Loucy (cell line): ENCODE results near the gene ZFAND3.

Experiments
- H2AFZ ChIP-seq: fragments of 200-600 bp; sonication (generic); 2 replicates; pipeline ENCODE4 v1.6.0; 2016; ENCODE audit warnings: antibody characterized with exemption, mild to moderate bottlenecking, low read length, moderate library complexity
- H3F3A ChIP-seq: fragments of 200-600 bp; 2 replicates; pipeline ENCODE4 v1.6.0; 2016; ENCODE audit warnings: antibody characterized with exemption, low read depth, mild to moderate bottlenecking
- H3K27me3 ChIP-seq: fragments of 200-600 bp; sonication (generic); 2 replicates; pipeline ENCODE4 v1.6.1; 2014; ENCODE audit warnings: low read length, mild to moderate bottlenecking; ENCODE audit not compliant: insufficient read depth, poor library complexity, severe bottlenecking
- H3K36me3 ChIP-seq: fragments of 200-600 bp; sonication (generic); 2 replicates; pipeline ENCODE4 v1.6.1; 2016; ENCODE audit warnings: low read length; ENCODE audit not compliant: insufficient read depth
- H3K4me1 ChIP-seq: fragments of 200-600 bp; sonication (generic); 2 replicates; pipeline ENCODE4 v1.5.1; 2014; ENCODE audit warnings: low read length, mild to moderate bottlenecking; ENCODE audit not compliant: insufficient read depth, poor library complexity, severe bottlenecking
- H3K4me2 ChIP-seq: fragments of 200-600 bp; sonication (generic); 2 replicates; pipeline ENCODE4 v1.6.0; 2014; ENCODE audit warnings: antibody characterized with exemption, low read length, low read depth, mild to moderate bottlenecking; ENCODE audit not compliant: poor library complexity, severe bottlenecking
- H3K4me3 ChIP-seq: fragments of 200-600 bp; sonication (generic); 2 replicates; pipeline ENCODE4 v1.5.1; 2014; ENCODE audit warnings: low read length, mild to moderate bottlenecking, mixed read lengths; ENCODE audit not compliant: poor library complexity, severe bottlenecking
- H3K79me2 ChIP-seq: fragments of 200-600 bp; sonication (generic); 2 replicates; pipeline ENCODE4 v1.6.1; 2014; ENCODE audit warnings: low read length; ENCODE audit not compliant: insufficient read depth
- H3K9ac ChIP-seq: fragments of 200-600 bp; sonication (generic); 2 replicates; pipeline ENCODE4 v1.6.0; 2014; ENCODE audit warnings: mild to moderate bottlenecking, low read depth, low read length, moderate library complexity; ENCODE audit not compliant: poor library complexity, severe bottlenecking
- H3K9me2 ChIP-seq: fragments of 200-600 bp; sonication (generic); replicated peaks from 2 replicates; pipeline ENCODE4 v1.6.1; 2016; ENCODE audit warnings: low read depth, low read length, mixed read lengths
- H3K9me3 ChIP-seq: fragments of 200-600 bp; sonication (generic); 2 replicates; pipeline ENCODE4 v1.6.1; 2014; ENCODE audit warnings: mild to moderate bottlenecking, antibody characterized with exemption, low read length, low read depth; ENCODE audit not compliant: insufficient read depth
- H4K20me1 ChIP-seq: fragments of 200-600 bp; sonication (generic); 2 replicates; pipeline ENCODE4 v1.6.0; 2014; ENCODE audit warnings: antibody characterized with exemption, low read length, mild to moderate bottlenecking; ENCODE audit not compliant: insufficient read depth, poor library complexity, severe bottlenecking
- EZH2phosphoT487 ChIP-seq: fragments of 200-600 bp; IDR thresholded peaks from 2 replicates; pipeline ENCODE4 v1.6.1; 2018; ENCODE audit warnings: antibody characterized with exemption, mild to moderate bottlenecking, moderate library complexity, borderline replicate concordance
- TF ChIP-seq, protein P1 (sequence below): fragments of 200-600 bp; sonication (generic); conservative IDR thresholded peaks from 2 replicates; pipeline ENCODE4 v1.5.1; 2014; ENCODE audit warnings: mild to moderate bottlenecking, antibody characterized with exemption, low read length

The ZFAND3 gene

GRCh38 chr6:38174806-38175495, 355.4 kb downstream of the ZFAND3 start:
- no peak overlapping the region for H3K4me2 ChIP-seq
- H3K4me1 ChIP-seq, result no peaks in the 10 kb centered on the region
- no peak for TF ChIP-seq EZH2phosphoT487
- TF ChIP-seq, protein P1, sequence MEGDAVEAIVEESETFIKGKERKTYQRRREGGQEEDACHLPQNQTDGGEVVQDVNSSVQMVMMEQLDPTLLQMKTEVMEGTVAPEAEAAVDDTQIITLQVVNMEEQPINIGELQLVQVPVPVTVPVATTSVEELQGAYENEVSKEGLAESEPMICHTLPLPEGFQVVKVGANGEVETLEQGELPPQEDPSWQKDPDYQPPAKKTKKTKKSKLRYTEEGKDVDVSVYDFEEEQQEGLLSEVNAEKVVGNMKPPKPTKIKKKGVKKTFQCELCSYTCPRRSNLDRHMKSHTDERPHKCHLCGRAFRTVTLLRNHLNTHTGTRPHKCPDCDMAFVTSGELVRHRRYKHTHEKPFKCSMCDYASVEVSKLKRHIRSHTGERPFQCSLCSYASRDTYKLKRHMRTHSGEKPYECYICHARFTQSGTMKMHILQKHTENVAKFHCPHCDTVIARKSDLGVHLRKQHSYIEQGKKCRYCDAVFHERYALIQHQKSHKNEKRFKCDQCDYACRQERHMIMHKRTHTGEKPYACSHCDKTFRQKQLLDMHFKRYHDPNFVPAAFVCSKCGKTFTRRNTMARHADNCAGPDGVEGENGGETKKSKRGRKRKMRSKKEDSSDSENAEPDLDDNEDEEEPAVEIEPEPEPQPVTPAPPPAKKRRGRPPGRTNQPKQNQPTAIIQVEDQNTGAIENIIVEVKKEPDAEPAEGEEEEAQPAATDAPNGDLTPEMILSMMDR, result no peak
- H3K27me3 ChIP-seq, result no peaks in the 10 kb centered on the region
- no peaks in the 10 kb centered on the region for H3F3A ChIP-seq
- no peaks in the 10 kb centered on the region for H3K9me3 ChIP-seq
- no peaks in the 10 kb centered on the region for H3K79me2 ChIP-seq
- no peaks in the 10 kb centered on the region for H3K36me3 ChIP-seq
- H3K9ac ChIP-seq, result no peak overlapping the region
- no peaks in the 10 kb centered on the region for H4K20me1 ChIP-seq
- no peak overlapping the region for H2AFZ ChIP-seq
- H3K4me3 ChIP-seq, result no peak overlapping the region
- no peaks in the 10 kb centered on the region for H3K9me2 ChIP-seq

- H3K4me3 ChIP-seq, result no peak overlapping the region
- TF ChIP-seq, protein P1, result no peak
- no peak for TF ChIP-seq EZH2phosphoT487
Observed at GRCh38 chr6:38175786-38176185, 356.3 kb downstream of the ZFAND3 start.

DNA sequence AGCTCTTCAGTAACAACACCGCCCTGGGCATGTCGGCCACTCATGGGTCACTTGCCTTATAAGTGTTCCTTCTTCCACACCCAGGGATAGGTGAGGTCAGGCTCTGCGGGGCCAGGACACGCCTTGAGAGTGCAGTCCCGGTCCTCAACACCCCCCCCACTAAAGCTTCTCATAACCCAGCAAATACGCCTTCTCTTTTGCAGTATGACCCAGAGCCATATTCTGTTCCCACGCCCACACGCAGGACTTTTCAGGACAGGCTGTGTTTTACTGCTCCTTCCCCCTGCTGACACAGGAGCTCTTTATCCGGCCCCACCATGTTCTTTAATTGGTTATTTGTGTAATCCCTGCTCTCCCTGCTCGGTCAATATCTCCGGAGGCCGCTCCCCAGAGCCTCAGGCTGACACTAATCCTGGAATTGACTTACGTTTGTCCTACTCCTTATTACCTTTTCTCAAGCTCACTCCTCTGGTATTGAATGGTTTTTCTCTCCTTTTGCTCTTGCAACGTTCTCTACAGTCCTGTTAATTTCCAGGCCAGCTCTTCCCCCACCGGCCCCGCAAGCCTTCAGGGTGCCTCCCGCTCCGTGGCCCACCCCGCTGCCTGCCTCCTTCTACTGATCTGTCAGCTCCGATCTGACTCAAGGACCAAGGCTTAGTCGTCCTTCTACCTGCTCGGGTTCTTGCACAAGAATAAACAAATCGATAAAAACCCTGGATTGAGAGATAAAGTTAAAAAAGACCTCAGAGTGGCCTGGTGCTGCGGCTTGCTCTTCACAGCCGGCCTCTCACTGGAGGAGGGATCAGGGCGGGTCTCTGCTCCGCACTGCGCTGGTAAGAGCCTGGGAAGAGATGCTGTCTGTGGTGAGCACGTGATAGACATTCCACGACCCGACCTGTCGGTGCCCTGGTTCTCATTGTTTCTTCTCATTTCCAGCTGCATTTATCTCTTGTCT, 357.5 kb downstream of the ZFAND3 start:
- Histone ChIP-seq H3K27me3 (no peaks in the 10 kb centered on the region), H3K4me3 (no peak overlapping the region), H3K4me2 (no peak overlapping the region), H3K9me2 (no peaks in the 10 kb centered on the region), H3K4me1 (no peaks in the 10 kb centered on the region), H3K9ac (no peak overlapping the region), H4K20me1 (no peaks in the 10 kb centered on the region), H2AFZ (no peak overlapping the region), H3K36me3 (no peaks in the 10 kb centered on the region), H3K79me2 (no peaks in the 10 kb centered on the region), H3F3A (no peaks in the 10 kb centered on the region), H3K9me3 (no peaks in the 10 kb centered on the region)
- TF ChIP-seq, protein P1, result no peak
- no peak for TF ChIP-seq EZH2phosphoT487

More at GRCh38 chr6:38175786-38176185, 356.3 kb downstream of the ZFAND3 start:
- no peaks in the 10 kb centered on the region for H3K79me2 ChIP-seq
- H2AFZ ChIP-seq, result no peak overlapping the region
- no peaks in the 10 kb centered on the region for H4K20me1 ChIP-seq
- no peaks in the 10 kb centered on the region for H3F3A ChIP-seq
- H3K4me1 ChIP-seq, result no peaks in the 10 kb centered on the region
- H3K9ac ChIP-seq, result no peak overlapping the region
- no peak overlapping the region for H3K4me2 ChIP-seq
- no peaks in the 10 kb centered on the region for H3K36me3 ChIP-seq
- H3K27me3 ChIP-seq, result no peaks in the 10 kb centered on the region
- no peaks in the 10 kb centered on the region for H3K9me3 ChIP-seq
- no peaks in the 10 kb centered on the region for H3K9me2 ChIP-seq
